ENCODE results near the gene CELSR2. TPM values are rescaled to one million over a fixed set of nuclear protein-coding genes. Genes with fewer than 3 reads are reported as not detected.

CELSR2 gene
- total RNA-seq, 3 donors from 2014 or later (not counting 1 experiment from before 2014, with no cell fraction given), result 7.1 to 9.7 (median 7.4) TPM

DNA sequence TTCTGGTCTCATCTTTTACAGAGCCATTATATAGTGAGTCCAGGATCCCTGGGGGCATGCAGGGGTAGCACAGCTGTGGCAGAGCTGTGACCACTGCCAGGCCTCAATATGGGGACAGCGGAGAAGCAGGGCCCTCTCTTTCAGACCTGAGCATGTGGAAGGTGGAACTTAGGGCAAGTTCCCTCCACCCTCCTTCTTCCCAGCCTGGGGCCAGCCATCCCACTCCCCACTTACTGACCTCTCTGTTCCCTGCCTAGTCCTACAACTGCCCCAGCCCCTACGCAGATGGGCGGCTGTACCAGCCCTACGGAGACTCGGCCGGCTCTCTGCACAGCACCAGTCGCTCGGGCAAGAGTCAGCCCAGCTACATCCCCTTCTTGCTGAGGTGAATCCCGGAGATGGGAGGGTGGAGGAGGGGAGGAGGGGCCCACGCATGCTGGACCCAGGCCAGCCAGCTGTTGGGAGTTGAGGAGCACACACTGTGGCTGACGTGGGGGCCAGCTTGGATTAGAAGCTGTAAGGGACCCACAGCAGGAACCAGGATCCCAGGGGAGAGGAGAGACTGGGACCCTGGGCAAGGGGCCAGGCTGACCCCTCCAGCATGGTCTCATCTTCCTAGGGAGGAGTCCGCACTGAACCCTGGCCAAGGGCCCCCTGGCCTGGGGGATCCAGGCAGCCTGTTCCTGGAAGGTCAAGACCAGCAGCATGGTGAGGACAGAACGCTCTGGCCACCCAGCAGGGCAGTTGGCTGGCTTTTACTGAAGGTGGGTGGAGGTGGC is 22.9 kb downstream of the CELSR2 start:
- no peak overlapping the region for H3K27ac Mint-ChIP-seq
- WGBS (ENCODE audit: insufficient coverage), result 95% methylated on average over 13 of the region's 13 CpGs

DNA sequence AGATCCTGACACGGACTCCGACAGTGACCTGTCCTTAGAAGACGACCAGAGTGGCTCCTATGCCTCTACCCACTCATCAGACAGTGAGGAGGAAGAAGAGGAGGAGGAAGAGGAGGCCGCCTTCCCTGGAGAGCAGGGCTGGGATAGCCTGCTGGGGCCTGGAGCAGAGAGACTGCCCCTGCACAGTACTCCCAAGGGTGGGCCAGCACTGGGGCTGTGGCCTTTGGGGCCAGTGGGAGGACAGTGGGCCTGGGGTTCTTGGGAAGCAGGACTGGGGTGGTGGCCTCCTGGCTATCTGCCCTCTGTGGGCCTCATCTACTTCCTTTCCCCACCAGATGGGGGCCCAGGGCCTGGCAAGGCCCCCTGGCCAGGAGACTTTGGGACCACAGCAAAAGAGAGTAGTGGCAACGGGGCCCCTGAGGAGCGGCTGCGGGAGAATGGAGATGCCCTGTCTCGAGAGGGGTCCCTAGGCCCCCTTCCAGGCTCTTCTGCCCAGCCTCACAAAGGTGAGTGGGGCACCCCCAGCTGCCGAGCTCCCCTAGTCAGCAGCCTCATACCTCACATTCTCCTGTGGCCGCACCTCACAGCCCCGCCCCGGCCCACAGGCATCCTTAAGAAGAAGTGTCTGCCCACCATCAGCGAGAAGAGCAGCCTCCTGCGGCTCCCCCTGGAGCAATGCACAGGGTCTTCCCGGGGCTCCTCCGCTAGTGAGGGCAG is 23.6 kb downstream of the CELSR2 start:
- no peaks in the 10 kb centered on the region for H3K27me3 ChIP-seq (ENCODE audit: control insufficient read depth, insufficient read depth, low read length)
- Mint-ChIP-seq H3K36me3 (no peaks in the 10 kb centered on the region), H3K4me3 (no peak overlapping the region), H3K4me1 (peaks cover 0 to 9% of the 10 kb centered on the region in 2 donors), H3K27me3 (ENCODE audit: low read depth in 2 of 2) (no peaks in the 10 kb centered on the region), H3K27ac (no peak overlapping the region), H3K9me3 (no peaks in the 10 kb centered on the region)
- TF ChIP-seq, protein P1, sequence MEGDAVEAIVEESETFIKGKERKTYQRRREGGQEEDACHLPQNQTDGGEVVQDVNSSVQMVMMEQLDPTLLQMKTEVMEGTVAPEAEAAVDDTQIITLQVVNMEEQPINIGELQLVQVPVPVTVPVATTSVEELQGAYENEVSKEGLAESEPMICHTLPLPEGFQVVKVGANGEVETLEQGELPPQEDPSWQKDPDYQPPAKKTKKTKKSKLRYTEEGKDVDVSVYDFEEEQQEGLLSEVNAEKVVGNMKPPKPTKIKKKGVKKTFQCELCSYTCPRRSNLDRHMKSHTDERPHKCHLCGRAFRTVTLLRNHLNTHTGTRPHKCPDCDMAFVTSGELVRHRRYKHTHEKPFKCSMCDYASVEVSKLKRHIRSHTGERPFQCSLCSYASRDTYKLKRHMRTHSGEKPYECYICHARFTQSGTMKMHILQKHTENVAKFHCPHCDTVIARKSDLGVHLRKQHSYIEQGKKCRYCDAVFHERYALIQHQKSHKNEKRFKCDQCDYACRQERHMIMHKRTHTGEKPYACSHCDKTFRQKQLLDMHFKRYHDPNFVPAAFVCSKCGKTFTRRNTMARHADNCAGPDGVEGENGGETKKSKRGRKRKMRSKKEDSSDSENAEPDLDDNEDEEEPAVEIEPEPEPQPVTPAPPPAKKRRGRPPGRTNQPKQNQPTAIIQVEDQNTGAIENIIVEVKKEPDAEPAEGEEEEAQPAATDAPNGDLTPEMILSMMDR (IDR thresholded peaks at IDR 0.05), result no peak
- no peak for ATAC-seq
- H3K36me3 ChIP-seq (ENCODE audit: control insufficient read depth, insufficient read depth, low read length), result no peaks in the 10 kb centered on the region
- no peak for DNase-seq
- no peak overlapping the region for H3K4me3 ChIP-seq (ENCODE audit: low read length)
- 89% methylated on average over 16 of the region's 16 CpGs for WGBS (ENCODE audit: insufficient coverage)
- no peak overlapping the region for H3K27ac ChIP-seq (ENCODE audit: low read length)
- intact Hi-C loops (cut with micrococcal nuclease), result no loop called here
- peaks cover 5% of the 10 kb centered on the region for H3K4me1 ChIP-seq (ENCODE audit: control insufficient read depth, insufficient read depth, low read length)
- H3K9me3 ChIP-seq (ENCODE audit: control insufficient read depth, insufficient read depth, low read length), result no peaks in the 10 kb centered on the region

More for the DNA sequence above, 22.9 kb downstream of the CELSR2 start:
- DNase-seq (no peak), ATAC-seq (no peak)
- intact Hi-C loops (cut with micrococcal nuclease), result no loop called here
- Histone ChIP-seq H3K36me3 (ENCODE audit: control insufficient read depth, insufficient read depth, low read length) (no peaks in the 10 kb centered on the region), H3K27ac (ENCODE audit: low read length) (no peak overlapping the region), H3K4me3 (ENCODE audit: low read length) (no peak overlapping the region), H3K9me3 (ENCODE audit: control insufficient read depth, insufficient read depth, low read length) (no peaks in the 10 kb centered on the region), H3K4me1 (ENCODE audit: control insufficient read depth, insufficient read depth, low read length) (peaks cover under 1% of the 10 kb centered on the region), H3K27me3 (ENCODE audit: control insufficient read depth, insufficient read depth, low read length) (no peaks in the 10 kb centered on the region)
- peaks cover 0 to 8% of the 10 kb centered on the region in 2 donors for H3K4me1 Mint-ChIP-seq
- H3K4me3 Mint-ChIP-seq, result no peak overlapping the region
- TF ChIP-seq, protein P1 (IDR thresholded peaks at IDR 0.05), result no peak
- H3K9me3 Mint-ChIP-seq, result no peaks in the 10 kb centered on the region
- no peaks in the 10 kb centered on the region for H3K36me3 Mint-ChIP-seq
- H3K27me3 Mint-ChIP-seq (ENCODE audit: low read depth in 2 of 2), result no peaks in the 10 kb centered on the region

GRCh38 chr1:109273570-109274288 is 24.4 kb downstream of the CELSR2 start:
- Histone ChIP-seq H3K4me3 (ENCODE audit: low read length) (no peak overlapping the region), H3K36me3 (ENCODE audit: control insufficient read depth, insufficient read depth, low read length) (no peaks in the 10 kb centered on the region), H3K27me3 (ENCODE audit: control insufficient read depth, insufficient read depth, low read length) (no peaks in the 10 kb centered on the region), H3K4me1 (ENCODE audit: control insufficient read depth, insufficient read depth, low read length) (peaks cover 5% of the 10 kb centered on the region), H3K27ac (ENCODE audit: low read length) (no peak overlapping the region), H3K9me3 (ENCODE audit: control insufficient read depth, insufficient read depth, low read length) (no peaks in the 10 kb centered on the region)
- no peaks in the 10 kb centered on the region for H3K27me3 Mint-ChIP-seq (ENCODE audit: low read depth in 2 of 2)
- no peak overlapping the region for H3K4me3 Mint-ChIP-seq
- DNase-seq, result no peak
- WGBS (ENCODE audit: insufficient coverage), result 64% methylated on average over 30 of the region's 30 CpGs
- intact Hi-C loops (cut with micrococcal nuclease), result no loop called here
- TF ChIP-seq, protein P1 (IDR thresholded peaks at IDR 0.05), result no peak
- no peaks in the 10 kb centered on the region for H3K36me3 Mint-ChIP-seq
- H3K9me3 Mint-ChIP-seq, result no peaks in the 10 kb centered on the region
- peaks cover 0 to 9% of the 10 kb centered on the region in 2 donors for H3K4me1 Mint-ChIP-seq
- H3K27ac Mint-ChIP-seq, result peak overlapping the region in 1 of 2 donors; percentile 4
- ATAC-seq, result no peak

All from natural killer cell (primary cell).